ENCODE results near the gene ATXN7L1. TPM values are rescaled to one million over a fixed set of nuclear protein-coding genes. Genes with fewer than 3 reads are reported as not detected.

The ATXN7L1 gene
- total and polyA plus RNA-seq, 2 experiments from 2014 or later = 6.4 to 8.6 TPM

- H3K27ac ChIP-seq = no peak overlapping the region
- H3K27me3 ChIP-seq = no peaks in the 10 kb centered on the region
- DNase-seq (ENCODE audit: low read depth in 1 of 2, low spot score in 1 of 2) = no peak
- no peak for TF ChIP-seq CTCF (IDR thresholded peaks at IDR 0.05; ENCODE audit: low read depth, low read length)
- peaks cover 9% of the 10 kb centered on the region for H3K36me3 ChIP-seq
- H3K4me3 ChIP-seq = no peak overlapping the region
- H3K4me1 ChIP-seq (ENCODE audit: low read depth) = peaks cover 19% of the 10 kb centered on the region
- no peaks in the 10 kb centered on the region for H3K9me3 ChIP-seq (ENCODE audit: low read depth)
These were observed 262.6 kb downstream of the ATXN7L1 start for GRCh38 chr7:105613611-105614330.

- no peaks in the 10 kb centered on the region for H3K9me3 ChIP-seq (ENCODE audit: low read depth)
- no peak for DNase-seq (ENCODE audit: low read depth in 1 of 2, low spot score in 1 of 2)
- H3K4me3 ChIP-seq = no peak overlapping the region
- H3K4me1 ChIP-seq (ENCODE audit: low read depth) = peaks cover 12% of the 10 kb centered on the region
- no peaks in the 10 kb centered on the region for H3K27me3 ChIP-seq
- no peak for TF ChIP-seq CTCF (IDR thresholded peaks at IDR 0.05; ENCODE audit: low read depth, low read length)
- no peak overlapping the region for H3K27ac ChIP-seq
- peaks cover 9% of the 10 kb centered on the region for H3K36me3 ChIP-seq
These were observed 263.6 kb downstream of the ATXN7L1 start for GRCh38 chr7:105612806-105613205.

- Histone ChIP-seq H3K36me3 (peaks cover 9% of the 10 kb centered on the region), H3K27ac (no peak overlapping the region), H3K27me3 (no peaks in the 10 kb centered on the region), H3K9me3 (ENCODE audit: low read depth) (no peaks in the 10 kb centered on the region), H3K4me1 (ENCODE audit: low read depth) (peaks cover 5% of the 10 kb centered on the region), H3K4me3 (no peak overlapping the region)
- DNase-seq (ENCODE audit: low read depth in 1 of 2, low spot score in 1 of 2) = peak in 1 of 2 donors; percentile 52
- no peak for TF ChIP-seq CTCF (IDR thresholded peaks at IDR 0.05; ENCODE audit: low read depth, low read length)
These were observed 264.3 kb downstream of the ATXN7L1 start for GRCh38 chr7:105611856-105612775.

- TF ChIP-seq CTCF (IDR thresholded peaks at IDR 0.05; ENCODE audit: low read depth, low read length) = no peak
- DNase-seq (ENCODE audit: low read depth in 1 of 2, low spot score in 1 of 2) = no peak
These were observed 266.1 kb downstream of the ATXN7L1 start for GRCh38 chr7:105610165-105610930.

More at GRCh38 chr7:105610165-105610930, 266.1 kb downstream of the ATXN7L1 start:
- no peak overlapping the region for H3K27ac ChIP-seq
- H3K9me3 ChIP-seq (ENCODE audit: low read depth) = no peaks in the 10 kb centered on the region
- no peaks in the 10 kb centered on the region for H3K4me1 ChIP-seq (ENCODE audit: low read depth)
- no peak overlapping the region for H3K4me3 ChIP-seq
- H3K27me3 ChIP-seq = no peaks in the 10 kb centered on the region
- H3K36me3 ChIP-seq = peaks cover 9% of the 10 kb centered on the region
